Ureter (tissue), 1 donor: Measurements from ENCODE around the gene SSC5D. TPM values are rescaled to one million over a fixed set of nuclear protein-coding genes. Genes with fewer than 3 reads are reported as not detected.
"Not testable (repeated sequence)": the region's sequence is repeated elsewhere in the genome, so short reads cannot be mapped to it uniquely, and the experiment has no call there.

ENCODE experiments used
- DNase-seq: peaks from one replicate; pipeline ENCODE4 v3.0.0-alpha.2; 2020; ENCODE audit warnings: low spot score
- total RNA-seq: library from RNA; stranded (reverse); gene quantifications from one replicate; pipeline ENCODE4 v1.2.4, GENCODE V29; 2023
- donor health status: DM: yes; HTN: yes; CAD: no.

SSC5D gene
- total RNA-seq = 15.2 TPM

GRCh38 chr19:55487924-55488687, at the start of gene SSC5D:
TSS of gene SSC5D (plus strand) at chr19:55488436. CDS start at chr19:55488590, 154 bp downstream.
- peak; percentile 51 for DNase-seq

- no peak for DNase-seq
Measured at GRCh38 chr19:55439052-55439451, 49.2 kb upstream of the SSC5D start.

GRCh38 chr19:55440411-55441105, 47.7 kb upstream of the SSC5D start:
- DNase-seq = no peak

- no peak for DNase-seq
Measured at GRCh38 chr19:55441319-55441691, 46.9 kb upstream of the SSC5D start.

DNA sequence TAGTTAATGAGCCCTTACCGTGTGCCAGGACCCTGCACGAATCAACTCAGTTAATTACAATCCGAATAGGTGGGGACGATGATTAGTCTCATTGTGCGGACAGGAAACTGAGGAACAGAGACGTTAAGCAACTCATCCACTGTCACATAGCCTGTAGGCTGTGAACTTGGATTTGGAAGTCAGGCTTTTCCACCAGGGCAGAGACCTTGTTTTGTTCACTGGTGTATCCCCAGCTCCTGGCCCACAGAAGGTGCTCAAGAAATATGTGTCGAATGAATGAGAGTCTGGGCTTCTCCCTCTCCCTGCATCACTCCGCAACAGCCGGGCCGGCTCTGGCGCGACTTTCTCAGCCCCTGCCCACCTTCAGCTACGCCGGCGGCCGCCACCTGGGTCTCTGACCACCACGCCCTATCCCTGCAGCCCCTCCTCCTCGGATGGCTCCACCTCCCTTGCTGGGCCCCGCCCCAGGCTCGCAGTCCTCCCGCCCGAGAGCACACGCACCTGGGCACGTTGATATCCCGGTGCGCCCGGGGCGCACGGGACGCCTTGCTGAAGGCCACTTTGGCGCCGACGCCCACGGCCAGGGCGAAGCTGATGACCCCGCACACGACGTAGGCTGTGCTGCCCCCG, 46.4 kb upstream of the SSC5D start:
- no peak for DNase-seq

GRCh38 chr19:55442372-55442961, 45.8 kb upstream of the SSC5D start:
- DNase-seq = no peak

DNA sequence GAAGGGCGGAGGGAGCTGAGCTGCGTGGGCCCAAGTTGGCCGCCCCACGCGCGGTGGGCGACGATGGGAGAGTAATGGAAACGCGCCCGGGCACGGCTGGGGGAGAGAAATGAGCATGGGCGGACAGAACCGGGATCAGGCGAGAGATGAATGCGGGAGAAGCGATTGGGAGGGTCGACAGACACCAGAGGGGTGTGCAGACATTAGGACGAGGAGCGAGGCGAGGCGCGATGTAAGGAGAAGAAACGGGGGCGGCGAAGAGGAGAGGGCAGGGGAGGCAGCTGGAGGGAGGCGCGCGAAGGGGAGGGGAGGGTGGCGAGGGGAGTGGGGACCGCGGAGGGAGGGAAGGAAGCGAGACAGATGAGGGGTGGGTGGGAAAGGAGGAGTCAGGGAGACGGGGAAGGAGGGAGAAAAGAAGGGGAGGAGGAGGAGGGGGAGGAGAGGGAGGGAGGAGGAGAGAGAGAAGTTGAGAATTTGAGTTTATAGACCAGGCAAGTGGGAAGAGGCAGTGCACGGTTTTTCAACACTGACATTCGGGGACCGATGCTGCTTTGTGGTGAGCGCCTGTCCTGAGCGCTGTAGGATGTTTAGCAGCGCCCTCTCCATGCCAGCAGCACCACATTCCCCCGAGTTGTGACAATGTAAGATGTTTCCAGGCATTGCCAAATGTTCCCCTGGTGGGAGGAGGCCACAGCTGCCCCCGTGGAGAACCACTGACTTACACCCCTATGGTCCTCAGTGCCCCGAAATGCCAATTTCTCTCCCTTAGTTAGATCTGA, 45.0 kb upstream of the SSC5D start, which contains the start of gene SHISA7:
Gene SHISA7 (minus strand): TSS at position 256 of the 779 bp plus-strand sequence. CDS start 437 bp downstream, outside the sequence.
- DNase-seq = no peak

DNA sequence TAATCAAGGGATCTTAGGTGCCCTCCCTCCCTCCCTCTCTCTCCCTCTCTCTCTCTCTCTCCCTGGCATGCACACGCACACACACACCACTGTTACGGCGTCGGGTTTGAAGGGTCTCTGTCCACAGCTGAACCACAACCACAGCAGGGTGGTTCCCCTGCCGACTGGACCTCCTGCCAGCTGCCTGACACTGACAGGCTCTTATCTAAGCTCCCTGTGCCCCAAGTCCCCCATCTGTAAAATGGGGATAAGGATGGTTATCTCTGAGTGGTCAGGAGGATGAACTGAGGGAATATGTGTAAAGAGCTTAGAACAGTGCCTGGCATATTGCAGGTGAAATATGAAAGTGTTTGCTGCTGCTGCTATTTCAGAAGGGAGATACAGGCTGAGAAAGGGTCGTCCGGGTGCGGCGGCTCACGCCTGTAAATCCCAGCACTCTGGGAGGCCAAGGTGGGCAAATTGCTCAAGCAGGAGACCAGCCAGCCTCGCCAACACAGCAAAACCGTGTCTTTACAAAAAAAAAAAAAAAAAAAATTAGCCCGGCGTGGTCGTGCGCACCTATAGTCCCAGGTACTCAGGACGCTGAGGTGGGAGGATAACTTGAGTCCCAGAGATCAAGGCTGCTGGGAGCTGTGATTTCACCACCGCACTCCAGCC, 44.3 kb upstream of the SSC5D start:
- no peak for DNase-seq

DNA sequence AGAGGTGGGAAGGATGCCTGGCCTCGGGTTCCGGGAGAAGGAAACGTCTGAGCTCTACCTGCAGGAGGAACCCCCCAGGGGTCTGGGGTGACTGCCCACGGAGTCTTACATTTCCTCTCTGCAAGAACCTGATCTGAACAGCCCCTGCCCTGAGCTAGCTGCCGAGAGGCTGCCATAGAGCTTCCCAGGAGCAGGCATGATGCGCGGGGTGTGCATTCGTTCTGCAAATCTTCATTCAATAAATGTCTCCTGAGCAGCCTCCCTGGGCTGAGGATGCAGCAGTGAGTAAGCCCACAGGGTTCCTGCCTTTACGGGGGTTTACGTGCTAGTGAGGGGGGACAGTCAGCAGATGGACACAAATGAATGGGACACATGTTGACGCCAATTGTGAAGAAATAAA, 43.6 kb upstream of the SSC5D start:
- DNase-seq = no peak

- DNase-seq = peak; percentile 67
Measured at GRCh38 chr19:55446060-55446459, 42.2 kb upstream of the SSC5D start.

DNA sequence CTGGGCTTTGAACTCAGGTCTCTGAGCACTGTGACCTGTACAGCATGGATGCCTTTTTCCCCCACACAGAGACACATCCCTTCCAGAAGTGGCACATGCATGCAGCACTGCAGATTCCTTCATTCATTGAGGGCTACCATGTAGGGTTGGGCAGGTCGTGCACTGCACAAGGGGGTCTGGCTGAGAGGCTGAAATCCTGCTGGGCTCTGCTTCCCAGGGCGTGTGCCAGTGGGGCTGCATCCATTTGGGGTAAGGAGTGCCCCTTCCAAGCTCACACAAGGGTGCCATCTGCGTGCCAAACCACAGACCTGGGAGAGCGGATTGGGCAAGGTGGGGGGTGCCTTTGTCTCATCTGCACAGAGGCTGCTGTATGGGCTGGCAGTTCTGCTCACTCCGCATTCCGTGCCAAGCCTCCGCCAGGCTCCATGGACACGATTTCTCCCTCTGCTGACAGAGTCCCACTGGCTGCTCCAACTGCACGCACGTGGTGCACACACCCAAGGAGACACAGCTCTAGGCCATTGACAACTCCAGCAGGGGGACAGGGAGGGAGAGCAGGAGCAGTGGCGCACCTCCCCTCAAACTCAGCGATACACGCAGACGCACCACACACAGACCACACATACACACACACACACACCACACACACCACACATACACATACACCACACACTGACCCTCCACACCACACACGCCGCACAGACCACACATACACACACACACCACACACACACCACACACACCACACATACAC, 40.6 kb upstream of the SSC5D start:
- no peak for DNase-seq

- not testable (repeated sequence) for DNase-seq
Measured at GRCh38 chr19:55448175-55448490, 40.1 kb upstream of the SSC5D start.

GRCh38 chr19:55449469-55449868, 38.8 kb upstream of the SSC5D start:
- DNase-seq = no peak

- no peak for DNase-seq
Measured at GRCh38 chr19:55451163-55451964, 36.9 kb upstream of the SSC5D start.

- no peak for DNase-seq
Measured at GRCh38 chr19:55451965-55452748, 36.1 kb upstream of the SSC5D start.

DNA sequence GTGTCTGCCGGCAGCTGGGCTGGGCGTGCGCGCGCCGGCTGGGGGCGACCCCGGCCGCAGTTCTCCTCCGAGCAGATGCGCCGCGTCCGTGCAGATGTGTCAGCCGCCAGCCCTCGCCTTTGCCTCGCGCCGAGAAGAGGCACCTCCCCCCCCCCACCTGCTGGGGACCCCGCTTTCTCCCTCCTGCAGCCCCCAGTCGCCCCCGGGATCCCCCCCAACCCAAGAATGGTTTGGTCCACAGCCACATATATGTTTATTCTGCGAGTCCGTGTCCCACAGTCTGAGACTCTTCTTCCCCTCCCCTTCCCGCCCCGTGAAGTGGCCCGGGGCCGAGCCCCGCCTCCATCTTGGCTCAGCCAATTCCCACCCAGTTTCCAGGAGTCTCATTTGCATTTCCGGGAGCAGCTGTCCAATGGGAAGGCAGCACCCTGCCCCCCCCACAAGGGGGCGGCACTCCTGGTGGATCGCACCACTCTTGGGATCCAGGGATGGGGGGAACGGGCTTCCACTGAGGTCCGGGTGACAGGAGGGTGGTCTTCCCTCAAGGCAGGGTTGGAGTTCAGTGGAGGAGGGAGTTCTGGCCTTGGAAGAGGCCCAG, 35.4 kb upstream of the SSC5D start:
- DNase-seq = no peak

DNA sequence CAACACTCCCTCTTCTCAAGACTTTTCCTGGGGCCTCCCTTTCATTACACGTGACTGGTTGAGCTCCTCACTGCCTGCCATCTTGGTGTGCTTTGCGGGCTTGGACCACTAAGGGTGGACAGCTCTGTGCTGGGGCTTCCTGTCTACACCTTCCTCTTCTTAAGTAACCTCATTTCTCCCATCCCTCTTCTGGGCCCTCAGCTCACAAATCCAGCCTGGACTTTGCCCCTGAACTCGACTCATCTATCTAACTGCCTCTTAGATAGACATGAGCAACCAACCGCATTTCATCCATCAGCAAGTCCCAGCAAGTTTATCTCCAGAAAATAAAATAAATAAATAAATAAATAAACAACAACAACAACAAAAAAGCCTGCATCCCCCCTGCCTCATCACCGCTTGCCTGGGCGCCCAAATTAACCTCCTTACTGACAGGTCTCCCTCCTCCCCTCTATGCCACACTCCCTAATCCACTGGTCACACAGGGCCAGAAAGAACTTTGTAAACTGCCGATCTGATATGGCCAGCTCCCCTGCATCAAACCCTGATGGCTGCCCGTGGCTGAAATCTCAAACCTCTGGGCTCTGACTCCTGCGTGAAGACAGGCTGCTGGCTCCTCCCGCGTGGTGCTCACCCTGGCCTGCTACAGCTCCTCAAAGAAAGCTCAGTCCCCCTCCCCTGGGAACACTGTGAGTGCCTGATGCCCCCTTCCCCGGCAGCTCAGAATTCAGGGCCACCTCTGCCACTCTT, 34.5 kb upstream of the SSC5D start:
- DNase-seq = no peak
